ENCODE measurements around the gene FOXN3.
"Not testable (repeated sequence)": the region's sequence is repeated elsewhere in the genome, so short reads cannot be mapped to it uniquely, and the experiment has no call there.

The FOXN3 gene

GRCh38 chr14:89158104-89158503 lies 258.9 kb downstream of the FOXN3 start:
- not testable (repeated sequence) for DNase-seq

DNA sequence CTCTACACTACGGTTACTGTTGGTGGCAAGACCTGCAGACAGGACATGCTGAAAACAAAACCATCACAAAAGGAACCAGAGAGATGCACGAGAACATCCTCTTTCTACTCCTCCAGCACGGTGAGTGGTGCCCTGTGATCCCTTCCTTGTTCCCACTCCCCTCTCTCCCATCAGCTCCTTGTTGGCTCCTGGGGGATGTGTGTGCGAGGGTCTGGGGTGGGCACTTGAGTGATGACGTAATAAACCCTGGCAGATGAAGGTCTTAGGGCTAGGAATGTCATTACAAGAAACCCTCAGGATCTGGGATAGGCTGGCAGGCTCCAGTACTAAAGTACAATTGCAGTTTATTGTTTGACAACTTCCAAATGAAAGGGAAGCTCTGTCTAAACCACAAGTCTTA lies 261.5 kb downstream of the FOXN3 start:
- DNase-seq, result no peak

- not testable (repeated sequence) for DNase-seq
Observed at GRCh38 chr14:89151693-89152092, 265.3 kb downstream of the FOXN3 start.

- DNase-seq, result no peak
Observed at GRCh38 chr14:89146274-89146673, 270.8 kb downstream of the FOXN3 start.

GRCh38 chr14:89144642-89145041 lies 272.4 kb downstream of the FOXN3 start:
- DNase-seq, result no peak

DNA sequence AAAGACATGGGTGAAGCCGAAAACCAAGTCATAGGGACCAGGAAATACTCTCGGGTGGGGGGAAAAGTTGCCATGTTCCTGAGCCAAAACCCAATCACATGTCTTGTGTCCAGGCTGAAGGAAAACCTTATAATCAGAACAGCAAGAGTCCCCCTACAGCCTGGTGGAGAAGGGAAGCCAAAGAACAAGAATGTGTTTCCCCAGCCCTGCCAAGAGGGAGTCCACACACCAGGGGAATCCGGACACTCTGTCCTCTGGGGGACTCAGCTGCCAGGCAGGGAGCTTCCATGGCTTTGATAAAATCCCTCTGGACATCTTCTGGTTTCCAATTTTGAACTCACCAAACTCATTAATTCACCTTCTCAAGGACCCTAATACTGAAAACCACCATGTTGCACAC lies 273.0 kb downstream of the FOXN3 start:
- no peak for DNase-seq

GRCh38 chr14:89143595-89143994 lies 273.4 kb downstream of the FOXN3 start:
- DNase-seq, result no peak

- no peak for DNase-seq
Observed at GRCh38 chr14:89142366-89142765, 274.7 kb downstream of the FOXN3 start.

DNA sequence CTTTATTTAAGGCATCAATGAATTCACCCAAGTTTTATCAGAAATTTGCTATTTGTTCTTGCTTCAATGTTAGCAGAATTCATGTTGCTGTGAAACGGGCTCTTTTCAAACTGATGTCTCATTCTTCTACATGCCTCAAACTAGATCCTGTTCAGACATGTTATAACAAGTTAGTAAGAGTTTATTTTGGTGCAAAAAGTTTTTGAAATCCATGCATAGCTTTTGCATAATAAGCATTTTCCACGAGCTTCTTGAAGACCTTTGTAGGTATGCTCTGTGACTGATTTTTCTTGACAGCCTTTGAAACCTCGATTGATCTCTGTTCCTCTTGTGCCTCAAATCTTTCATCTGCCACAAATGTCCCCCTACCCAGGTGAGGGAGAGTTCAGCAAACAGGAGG lies 275.2 kb downstream of the FOXN3 start:
- DNase-seq, result no peak

DNA sequence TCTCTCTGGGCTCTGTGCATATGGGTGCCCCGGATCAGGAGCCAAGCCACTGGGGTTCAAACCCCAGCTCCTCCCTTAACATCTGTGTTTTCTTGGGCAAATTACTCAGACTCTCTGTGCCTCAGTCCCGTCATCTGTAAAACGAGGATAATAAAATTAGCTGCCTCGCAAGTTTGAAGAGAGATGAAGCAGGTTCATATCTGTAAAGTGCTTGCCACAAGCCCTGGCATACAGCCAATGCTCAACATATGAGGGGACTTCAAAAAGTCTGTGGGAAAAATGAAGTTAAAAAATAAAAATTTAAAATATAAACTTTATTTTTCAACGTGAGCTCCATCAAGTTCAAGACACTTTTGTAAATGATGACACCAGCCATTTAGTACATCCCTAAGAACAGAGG lies 276.7 kb downstream of the FOXN3 start:
- DNase-seq, result no peak

GRCh38 chr14:89139404-89140247 lies 277.4 kb downstream of the FOXN3 start:
- DNase-seq, result no peak

GRCh38 chr14:89138846-89139245 lies 278.2 kb downstream of the FOXN3 start:
- DNase-seq, result no peak

GRCh38 chr14:89137526-89138163 lies 279.4 kb downstream of the FOXN3 start:
- no peak for DNase-seq

DNA sequence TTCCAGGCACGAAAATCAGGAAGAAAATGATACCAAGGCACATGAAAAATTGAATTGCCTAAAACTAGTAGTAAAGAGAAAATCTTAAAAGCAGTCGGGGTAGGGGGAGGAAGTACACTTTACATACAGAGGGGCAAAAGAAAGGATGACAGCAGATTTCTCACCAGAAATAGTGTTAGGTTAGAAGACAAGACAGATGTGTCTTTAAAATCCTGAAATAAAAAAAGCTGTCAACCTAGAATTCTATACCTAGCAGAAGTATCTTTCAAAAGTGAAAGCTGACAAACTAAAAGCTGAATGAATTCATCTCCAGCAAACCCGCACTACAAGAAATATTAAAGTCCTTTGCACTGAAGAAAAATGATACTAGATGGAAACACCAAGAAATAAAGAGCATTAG lies 280.4 kb downstream of the FOXN3 start:
- no peak for DNase-seq

DNA sequence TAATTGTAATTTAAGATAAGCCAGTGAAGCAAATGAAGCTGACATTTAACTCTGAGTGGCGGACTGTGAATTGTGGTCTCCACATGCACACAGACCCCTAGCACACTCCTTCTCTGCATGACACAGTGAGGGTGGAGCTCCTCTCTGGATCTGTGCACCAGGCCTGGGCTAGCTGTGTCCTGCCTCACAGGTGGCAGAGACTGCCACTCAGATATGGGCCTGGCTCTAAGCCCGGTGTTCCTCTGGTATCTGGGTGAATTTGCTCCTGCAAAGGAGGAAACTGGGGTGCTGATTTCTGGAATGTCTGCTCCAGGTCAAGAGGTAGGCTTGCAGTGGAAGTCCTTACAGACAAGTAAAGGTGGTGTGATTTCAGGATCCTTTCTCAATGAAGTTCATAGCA lies 282.4 kb downstream of the FOXN3 start:
- no peak for DNase-seq

GRCh38 chr14:89131004-89131750 lies 285.9 kb downstream of the FOXN3 start:
- no peak for DNase-seq

- DNase-seq, result no peak
Observed at GRCh38 chr14:89129570-89129969, 287.5 kb downstream of the FOXN3 start.

DNA sequence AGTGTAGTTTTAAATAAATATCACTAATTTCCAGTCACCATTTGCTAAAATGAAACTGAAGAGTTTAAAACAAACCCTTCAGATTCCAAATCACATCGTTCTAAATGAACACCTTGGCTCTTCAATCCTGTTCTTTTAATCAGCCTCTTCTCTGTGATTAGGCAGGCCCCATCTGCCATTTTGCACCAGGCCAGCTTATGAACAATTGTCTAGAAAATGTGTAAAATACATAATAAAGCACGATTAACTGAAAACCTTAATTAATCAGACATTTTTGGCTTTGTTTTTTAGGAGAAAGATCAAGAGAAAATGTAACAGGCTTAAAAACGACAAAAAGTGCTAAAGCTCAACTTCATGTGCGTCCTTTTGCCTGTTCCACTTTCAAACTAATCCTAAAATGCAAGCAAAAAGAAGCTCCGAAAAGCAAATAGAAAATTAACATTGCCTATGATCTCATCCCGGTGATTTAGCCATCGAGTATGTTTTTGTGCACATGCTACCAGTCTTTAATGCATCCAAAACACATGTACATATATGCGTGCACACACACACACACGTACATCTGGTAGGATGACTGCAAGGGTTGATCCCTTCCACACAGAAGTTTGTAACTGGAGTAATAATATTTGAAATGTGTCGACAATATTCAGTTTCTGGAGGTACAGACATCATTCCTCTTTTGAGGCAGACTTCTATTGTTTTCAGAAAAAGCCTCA lies 288.6 kb downstream of the FOXN3 start:
- no peak for DNase-seq

DNA sequence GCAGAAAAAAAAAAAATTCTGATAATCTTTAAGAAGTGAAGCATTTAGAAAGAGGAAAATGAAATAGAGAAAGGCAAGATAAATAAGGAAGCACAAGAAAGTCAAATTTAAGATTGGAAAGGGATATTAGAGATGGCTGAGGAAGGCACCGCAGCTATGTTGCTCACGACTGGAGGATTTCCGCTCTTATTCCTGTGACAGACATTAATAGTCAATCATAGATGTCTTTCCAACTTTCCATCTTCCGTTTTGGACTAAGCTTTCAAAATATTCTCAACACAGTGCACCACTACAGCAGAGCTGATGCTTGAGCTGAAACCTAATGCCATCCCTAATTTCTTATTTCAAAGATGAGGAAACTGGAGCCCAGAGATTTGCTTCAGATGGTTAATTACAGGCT lies 290.6 kb downstream of the FOXN3 start:
- no peak for DNase-seq

- no peak for DNase-seq
Observed at GRCh38 chr14:89125216-89125615, 291.8 kb downstream of the FOXN3 start.

DNA sequence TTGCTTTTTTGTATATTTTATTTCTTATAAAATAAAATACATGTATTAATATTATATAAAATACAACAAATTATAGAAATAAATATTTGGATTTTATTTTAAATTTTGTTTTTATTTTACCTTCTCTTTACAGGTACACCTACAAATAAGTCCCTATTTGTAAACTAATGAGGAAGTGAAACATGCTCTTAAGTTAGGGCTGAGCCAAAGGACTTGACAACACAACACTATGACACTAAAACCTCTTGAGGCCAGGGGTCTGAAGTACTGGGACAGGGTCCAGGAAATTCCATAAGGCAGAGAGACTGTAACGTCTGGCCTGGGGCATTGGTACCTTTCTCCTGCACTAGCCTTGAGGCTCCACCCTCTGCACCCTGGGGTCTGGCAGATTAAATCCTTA lies 293.2 kb downstream of the FOXN3 start:
- DNase-seq, result no peak

GRCh38 chr14:89123215-89123614 lies 293.8 kb downstream of the FOXN3 start:
- no peak for DNase-seq

DNA sequence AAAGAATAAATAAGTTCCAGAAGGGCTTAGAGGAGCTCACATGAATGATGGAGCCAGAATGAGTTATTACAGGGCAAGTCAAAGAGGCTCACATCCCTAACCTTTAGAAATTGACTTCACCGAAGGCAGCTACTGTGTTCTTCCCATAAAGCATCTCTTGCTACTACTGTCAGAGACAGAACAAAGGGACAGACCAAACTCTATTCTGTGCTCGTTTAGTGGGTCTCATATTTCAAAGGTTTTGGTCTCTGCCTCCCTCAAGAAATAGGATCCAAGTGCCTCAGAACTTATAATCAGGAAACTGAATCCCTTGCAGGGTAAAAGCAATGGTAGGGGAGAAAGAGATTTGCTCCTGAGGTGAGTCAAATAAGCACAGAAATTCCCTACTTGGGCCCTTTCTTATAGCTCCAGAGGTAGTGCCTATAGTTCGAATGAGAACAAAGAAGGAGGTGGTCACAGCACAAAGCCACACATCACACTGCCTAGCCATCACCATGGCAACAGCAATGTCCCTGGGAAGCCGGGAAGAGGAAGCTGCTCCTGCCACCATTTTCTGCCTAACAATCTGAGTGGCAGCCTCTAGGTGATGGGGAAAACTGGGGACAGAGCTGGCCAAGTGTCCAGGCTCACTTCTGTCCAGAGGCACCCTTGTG lies 294.9 kb downstream of the FOXN3 start:
- DNase-seq, result no peak

Measured in stimulated activated CD8-positive, alpha-beta memory T cell treated with anti-CD3 and anti-CD28 coated beads, Interleukin-4, amount 100 ng/mL, for 48 hours (primary cell).